Panc1 (cell line): ENCODE measurements around the gene POU3F1.

Source experiments
- CTCF ChIP-seq: fragments of 450-650 bp; IDR thresholded peaks from 2 replicates; pipeline ENCODE4 v1.5.1; 2017; ENCODE audit warnings: mild to moderate bottlenecking
- POLR2AphosphoS5 ChIP-seq: IDR thresholded peaks from 2 replicates; pipeline ENCODE4 v1.6.1; 2012; ENCODE audit warnings: mild to moderate bottlenecking, low read depth, low read length, moderate library complexity
- REST ChIP-seq, 2 experiments: IDR thresholded peaks; 2 replicates each; pipeline ENCODE4 v1.6.1; 2011 to 2012; ENCODE audit warnings: low read depth in 2 of 2, control low read depth in 1 of 2, low read length in 1 of 2, mild to moderate bottlenecking in 1 of 2, moderate library complexity in 1 of 2; ENCODE audit not compliant: insufficient read depth in 1 of 2

- TF ChIP-seq CTCF (no peak), POLR2AphosphoS5 (no peak), REST (IDR thresholded peaks at IDR 0.05; ENCODE audit: insufficient read depth in 1 of 2, low read depth in 2 of 2, low read length in 1 of 2) (no peak)
Measured at GRCh38 chr1:38090796-38091195, 44.2 kb upstream of the POU3F1 start.
